Cortex of kidney (tissue), 1 donor: ENCODE results near the gene GTF3A.
A peak's percentile ranks its signal among the peaks of the same experiment; 100 is the strongest.
"Not testable (repeated sequence)": the region's sequence is repeated elsewhere in the genome, so short reads cannot be mapped to it uniquely, and the experiment has no call there.

ENCODE experiments used
- DNase-seq: peaks from one replicate; lab custom pipeline; 2025; lab: John Stamatoyannopoulos, UW

GTF3A gene

DNA sequence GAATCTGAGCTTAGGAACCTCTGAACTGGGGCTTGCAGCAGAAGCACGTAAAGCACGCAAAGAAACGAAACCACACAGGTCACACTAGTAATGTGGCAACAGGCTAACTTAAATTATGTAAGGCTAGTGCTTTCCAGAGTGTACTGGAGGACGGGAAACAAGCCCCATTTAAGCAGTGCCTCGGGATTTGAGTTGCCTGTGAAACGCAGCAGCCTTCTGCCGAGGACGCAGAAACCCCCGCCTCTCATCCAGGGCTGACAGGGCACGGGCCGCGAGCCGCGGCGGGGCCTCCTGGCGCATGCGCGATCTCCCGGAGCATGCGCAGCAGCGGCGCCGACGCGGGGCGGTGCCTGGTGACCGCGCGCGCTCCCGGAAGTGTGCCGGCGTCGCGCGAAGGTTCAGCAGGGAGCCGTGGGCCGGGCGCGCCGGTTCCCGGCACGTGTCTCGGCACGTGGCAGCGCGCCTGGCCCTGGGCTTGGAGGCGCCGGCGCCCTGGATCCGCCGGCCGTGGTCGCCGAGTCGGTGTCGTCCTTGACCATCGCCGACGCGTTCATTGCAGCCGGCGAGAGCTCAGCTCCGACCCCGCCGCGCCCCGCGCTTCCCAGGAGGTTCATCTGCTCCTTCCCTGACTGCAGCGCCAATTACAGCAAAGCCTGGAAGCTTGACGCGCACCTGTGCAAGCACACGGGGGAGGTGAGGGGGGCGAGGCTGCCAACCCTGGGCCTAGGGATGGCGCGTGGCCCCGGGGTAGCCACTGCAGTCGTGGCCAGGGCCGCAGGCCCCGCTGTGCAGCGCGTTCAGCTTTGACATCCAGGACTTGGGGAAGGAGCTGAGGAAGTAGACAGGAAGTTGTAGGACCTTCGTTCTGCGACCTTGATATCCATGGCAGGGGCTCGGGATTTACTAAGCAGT, at the start of gene GTF3A:
Gene GTF3A (plus strand): TSS at position 374 of the 912 bp plus-strand sequence.
- peak; percentile 38 for DNase-seq

DNA sequence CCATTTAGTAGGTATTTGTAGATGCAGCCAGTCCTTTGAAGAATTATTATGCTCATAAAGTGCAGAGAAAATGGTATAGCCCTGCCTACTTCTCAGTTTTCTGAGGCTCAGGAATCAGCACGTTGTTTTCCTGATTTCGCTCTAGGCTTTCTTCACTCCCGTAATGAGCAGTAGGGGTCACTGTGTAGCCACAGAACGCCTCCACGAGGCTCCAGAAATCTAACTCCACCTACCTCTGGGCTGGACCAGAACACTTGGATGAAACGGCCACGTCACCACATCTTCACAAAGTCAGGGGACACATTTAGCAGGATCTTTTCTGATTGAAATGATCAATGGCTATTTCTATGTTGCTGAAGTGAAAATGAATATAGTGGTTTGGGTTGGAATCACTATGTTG, 49.8 kb upstream of the GTF3A start:
- DNase-seq: no peak

DNA sequence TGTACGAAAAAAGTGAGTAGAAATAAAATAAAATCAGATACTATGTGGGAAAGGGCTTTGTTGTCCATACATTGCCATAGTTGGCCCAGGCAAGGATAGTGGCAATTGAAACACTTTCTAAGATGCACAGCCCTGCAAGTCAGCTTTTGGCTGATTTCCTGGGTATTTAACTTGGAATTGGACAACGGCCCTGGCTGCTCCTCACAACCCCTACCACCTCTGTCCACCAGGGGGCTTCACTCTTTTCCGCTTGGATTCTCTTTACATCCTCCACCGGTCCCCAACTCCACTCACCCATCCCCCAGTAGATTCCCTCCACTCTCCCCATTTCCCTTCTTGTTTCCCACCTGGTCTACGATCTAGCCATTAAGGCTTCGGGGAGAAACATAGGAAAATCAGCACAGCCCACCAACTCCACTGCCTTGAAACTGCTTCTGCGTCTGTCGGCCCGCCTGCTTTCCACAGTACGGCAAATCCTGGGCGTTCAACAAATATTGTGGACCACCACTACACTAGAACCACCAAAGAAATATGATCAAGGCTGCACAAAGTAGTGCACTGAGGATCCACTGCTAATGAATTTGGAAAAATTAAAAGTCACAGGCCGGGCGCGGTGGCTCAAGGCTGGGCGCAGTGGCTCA, 48.6 kb upstream of the GTF3A start:
- DNase-seq: no peak

DNA sequence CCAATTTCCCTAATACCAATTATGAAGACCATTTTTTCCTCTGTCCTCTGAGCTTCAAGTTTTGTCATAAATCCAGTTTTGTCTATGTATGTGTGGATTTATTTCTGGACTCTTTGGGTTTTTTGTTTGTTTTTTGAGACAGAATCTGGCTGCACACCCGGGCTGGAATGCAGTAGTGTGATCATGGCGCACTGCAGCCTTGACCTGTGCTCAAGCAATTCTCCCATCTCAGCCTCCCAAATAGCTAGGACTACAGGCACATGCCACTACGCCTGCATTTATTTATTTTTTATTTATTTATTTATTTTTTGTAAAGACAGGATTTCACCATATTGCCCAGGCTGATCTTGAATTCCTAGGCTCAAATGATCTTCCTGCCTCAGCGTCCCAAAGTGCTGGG, 45.3 kb upstream of the GTF3A start:
- DNase-seq: no peak

DNA sequence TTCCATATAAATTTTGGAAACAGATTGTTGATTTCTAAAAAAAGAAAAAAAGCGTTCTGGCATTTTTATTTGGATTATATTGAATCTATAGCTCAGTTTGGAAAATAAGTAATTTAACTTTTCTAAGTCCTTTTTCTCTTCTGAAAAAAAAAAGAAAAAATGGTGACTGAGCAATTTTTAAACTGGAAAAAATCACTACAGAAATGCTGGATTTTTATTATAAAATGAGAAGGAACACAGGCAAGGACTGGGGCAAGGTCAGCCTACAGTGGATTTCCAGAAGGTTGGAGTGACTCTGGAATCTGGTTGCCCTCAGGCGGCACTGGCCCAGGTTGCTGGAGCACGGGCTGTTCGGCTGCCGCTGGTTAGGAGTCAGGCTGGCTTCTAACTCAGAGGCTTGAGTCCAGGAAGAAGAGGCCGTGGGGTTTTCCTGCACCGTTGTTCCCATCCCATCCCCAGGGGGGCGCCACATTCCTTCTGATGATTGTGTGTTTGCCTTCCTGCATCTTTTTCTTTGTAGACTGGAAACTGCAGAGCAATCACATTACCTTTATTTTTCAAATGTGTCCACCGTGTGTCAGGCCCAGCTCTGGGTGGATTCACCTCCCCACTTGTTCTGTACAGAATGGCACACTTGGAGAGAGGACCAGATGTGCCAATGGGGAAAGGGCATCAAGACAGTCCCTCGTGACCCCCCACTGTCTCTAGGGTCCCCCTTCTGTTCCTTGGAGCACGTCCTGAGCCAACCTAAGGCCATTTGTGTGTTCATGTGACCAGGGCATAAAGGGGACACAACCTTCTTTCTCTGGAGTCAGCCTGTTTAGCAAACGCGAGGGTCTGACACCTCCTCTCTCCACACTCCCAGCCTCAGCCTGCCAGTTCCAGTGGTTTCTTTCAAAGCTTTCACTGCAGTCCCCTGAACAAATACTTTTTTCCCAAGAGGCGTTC, 44.5 kb upstream of the GTF3A start:
- DNase-seq: no peak

DNA sequence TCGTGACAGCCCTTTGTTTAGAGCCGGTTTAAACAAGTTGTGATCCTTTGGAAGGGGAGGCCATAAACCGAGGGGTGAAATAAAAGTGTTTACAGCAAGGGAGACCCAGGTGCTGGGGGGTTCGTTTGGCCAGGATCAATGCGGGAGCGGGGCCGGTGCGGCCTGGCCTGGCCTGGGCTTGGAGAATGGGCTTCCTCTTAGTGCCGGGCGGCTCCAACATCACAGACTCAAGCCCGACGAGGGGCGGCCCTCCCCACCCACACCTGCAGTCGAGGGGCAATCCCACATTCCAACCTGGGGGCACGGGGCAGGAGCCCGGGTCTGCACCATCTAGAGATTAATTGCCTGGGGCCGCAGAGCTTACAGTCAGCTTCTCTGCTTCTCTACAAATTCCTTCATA, 42.8 kb upstream of the GTF3A start:
- DNase-seq: no peak

DNA sequence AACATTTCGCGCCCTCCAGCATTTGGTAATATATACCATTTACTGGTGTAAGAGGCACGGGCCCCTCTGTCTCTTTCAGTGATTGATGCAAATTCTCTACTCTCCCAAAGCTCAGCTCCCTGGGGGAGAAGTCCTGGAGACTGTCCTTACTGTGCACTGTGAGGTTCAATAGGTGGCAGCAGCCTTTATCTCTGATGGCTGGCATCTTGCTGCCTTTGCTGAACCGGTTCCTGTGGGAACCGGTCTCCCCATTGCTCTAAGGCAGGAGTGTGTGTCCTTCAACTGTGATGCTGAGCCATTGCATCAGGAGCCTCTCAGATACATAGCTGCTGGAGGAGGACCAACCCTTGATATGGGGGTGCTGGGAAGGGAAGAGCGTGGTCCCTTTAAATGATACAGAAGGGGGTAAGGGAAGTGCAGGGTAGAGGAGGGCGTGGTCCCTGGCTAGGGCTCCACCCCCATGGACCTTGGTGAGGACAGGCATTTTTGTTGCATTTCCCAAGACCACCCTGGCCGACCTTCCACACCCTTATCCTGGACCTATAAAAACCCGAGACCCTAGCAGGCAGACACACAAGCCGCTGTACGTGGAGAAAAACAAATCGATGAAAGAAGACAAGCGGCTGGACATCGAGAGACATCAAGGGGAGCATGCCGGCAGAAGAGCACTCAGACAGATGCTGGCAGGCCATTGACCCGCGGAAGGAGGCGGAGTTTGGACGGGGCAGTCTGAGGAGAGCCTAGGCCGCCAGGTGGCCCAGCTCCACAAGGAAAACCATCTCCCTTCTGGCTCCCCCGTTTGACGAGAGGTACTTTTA, 41.1 kb upstream of the GTF3A start:
- no peak for DNase-seq

DNA sequence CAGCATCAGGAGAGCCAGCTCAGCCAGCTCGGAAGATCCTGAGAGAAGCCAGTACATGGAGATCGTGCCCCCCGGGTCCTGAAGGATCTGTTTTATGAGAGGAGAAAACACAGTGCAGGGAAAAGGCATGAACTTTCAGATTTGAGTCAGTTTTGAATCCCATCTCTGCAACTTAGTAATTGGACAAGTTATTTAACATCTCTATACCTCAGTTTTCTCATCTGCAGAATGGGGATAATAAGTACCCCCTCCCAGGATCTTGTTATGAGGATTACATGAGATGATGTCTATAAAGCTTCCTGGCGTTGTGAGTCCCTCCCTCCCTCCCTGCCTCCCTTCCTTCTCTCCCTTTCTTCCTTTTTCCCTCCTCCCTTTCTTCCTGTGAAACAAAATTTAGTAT, 40.1 kb upstream of the GTF3A start:
- no peak for DNase-seq

DNA sequence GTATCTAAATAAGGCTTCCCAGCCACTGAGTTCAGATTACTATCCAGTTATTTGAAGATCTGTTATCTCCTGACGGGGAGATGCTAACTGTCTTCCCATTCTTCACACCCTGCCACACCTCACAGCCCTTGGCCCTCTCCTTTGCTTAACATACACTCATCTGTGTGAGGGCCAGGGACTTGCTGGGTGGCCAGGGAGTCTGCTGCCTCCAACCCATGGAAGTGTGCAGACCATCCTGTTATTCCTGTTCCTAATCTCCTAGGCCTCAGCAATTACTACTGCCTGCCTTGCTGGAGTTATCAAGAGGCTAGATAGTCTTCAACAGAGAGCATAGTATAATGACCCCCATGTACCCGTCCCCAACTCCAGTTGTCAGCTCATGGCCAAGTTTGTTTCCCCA, 36.2 kb upstream of the GTF3A start:
- no peak for DNase-seq

DNA sequence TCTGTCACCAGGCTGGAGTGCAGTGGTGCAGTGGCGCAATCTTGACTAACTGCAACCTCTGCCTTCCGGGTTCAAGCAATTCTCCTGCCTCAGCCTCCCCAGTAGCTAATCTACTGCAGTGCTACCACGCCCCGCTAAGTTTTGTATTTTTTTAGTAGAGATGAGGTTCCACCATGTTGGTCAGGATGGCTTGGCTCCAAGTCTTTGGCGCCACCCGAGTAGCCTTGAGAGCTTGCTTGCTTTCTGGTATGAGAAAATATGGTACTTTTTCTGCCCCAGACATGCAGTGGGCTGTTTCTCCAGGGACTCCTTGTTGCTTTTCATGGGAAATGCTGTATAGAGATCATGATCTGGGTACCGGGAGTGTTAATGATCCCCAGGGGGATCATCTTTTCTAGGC, 34.5 kb upstream of the GTF3A start:
- no peak for DNase-seq

DNA sequence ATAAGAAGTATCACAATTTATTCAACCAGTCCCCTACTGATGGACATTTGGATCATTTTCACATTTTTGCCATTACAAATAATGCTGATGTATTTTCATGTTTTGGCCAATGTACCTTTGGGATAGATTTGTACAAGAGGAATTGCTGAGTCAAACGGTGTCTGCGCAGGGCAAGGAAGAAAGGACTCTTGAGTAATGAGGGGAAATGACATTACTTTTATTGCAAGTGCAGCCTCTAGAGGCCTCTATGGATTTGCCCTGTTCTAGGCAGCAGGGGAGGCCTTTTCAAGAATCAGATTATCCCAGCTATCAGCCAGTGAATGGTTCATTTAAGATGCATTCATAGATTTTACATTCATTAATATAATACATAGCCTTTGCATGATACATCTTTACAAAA, 32.9 kb upstream of the GTF3A start:
- no peak for DNase-seq

DNA sequence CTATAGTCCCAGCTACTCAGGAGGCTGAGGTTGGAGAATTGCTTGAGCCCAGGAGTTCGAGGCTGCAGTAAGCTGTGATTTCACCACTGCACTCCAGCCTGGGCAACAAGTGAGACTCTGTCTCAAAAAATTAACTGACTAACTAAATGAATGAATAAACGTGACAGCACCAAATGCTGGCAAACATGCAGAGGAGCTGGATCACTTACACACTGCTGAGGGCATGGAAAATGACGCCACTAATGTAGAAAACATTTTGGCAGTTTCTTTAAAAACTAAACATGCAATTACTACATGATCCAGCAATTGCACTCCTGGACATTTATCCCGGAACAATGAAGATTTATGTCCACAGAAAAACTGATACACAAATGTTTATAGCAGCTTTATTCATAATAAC, 31.3 kb upstream of the GTF3A start:
- DNase-seq: no peak

DNA sequence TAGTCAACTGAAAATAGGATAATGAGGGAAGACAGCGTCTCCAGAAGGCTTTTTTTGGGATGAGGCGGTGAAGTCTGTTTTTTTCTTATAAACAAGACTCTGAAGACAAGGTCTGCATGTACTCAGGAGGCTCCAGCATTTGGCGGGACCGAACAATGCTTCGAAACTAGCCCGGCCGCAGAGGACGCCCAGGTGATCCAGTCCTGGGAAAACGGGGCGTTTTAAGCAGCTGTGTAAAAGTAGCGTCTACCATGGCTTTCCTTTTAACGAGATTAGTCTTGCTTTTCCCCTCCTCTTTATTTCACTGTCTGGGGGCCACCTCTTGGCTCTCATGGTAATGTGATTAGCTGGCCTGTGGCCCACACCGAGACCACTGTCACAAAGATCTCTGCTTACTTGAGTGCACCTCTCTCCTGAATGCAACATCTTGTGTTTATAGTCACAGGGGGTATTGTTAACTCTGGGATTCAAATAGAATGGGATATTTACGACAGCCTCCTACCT, 29.4 kb upstream of the GTF3A start:
- DNase-seq: no peak

DNA sequence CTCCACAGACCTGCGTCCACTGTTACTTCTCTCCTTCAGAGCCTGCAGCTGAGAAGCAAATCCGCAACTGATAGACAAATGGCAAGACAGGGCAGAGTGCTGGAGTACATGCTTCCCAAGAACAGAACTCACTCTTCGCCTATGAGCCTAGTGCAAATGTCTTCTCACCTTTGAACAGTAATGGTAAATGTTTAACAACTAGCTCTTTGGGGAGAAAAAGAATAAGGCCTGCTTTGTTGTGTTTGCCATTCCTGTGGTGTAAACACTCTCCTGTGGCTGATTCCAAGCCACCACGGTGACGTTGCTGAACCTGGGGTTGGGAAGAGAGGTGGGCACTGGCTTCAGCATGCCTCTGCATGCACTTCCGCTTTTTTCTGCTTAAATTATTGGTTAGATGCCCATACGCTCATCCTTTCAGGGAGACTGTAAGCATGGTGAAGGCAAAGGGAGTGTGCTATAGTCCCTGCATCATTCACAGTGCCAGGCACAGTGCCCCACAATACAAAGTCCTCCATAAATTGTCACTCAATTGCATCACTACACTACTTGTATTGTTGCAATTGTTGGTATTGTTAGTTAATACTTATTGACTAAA, 28.1 kb upstream of the GTF3A start:
- DNase-seq: no peak

DNA sequence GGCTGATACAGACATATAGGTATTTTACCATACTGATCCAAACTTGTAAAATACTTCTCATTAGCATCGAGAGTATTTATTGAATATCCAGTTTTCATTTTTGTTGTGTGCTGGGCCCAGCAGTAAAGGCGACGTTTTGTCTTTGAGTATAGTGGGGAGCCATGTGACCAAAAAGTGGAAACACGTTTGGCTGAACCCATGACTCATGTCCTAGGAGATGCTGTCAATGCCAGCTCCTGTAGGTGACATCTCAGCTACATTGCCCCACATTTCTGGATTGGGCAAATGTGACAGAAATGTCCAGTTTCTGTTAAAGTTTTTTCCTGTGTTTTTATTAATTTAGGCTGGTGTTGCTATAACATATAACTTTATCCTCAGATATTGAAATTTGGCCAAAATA, 26.1 kb upstream of the GTF3A start:
- no peak for DNase-seq

DNA sequence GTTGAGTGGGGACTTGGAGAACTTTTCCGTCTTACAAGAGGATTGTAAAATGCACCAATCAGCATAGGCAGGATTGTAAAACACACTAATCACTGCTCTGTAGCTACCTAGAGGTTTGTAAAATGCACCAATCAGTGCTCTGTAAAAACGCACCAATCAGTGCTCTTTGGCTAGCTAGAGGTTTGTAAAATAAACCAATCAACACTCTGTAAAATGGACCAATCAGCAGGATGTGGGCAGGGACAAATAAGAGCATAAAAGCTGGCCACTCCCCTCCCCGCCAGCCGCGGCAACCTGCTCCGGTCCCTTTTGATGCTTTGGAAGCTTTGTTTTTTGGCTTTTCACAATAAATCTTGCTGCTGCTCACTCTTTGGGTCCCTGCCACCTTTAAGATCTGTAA, 24.0 kb upstream of the GTF3A start:
- not testable (repeated sequence) for DNase-seq

DNA sequence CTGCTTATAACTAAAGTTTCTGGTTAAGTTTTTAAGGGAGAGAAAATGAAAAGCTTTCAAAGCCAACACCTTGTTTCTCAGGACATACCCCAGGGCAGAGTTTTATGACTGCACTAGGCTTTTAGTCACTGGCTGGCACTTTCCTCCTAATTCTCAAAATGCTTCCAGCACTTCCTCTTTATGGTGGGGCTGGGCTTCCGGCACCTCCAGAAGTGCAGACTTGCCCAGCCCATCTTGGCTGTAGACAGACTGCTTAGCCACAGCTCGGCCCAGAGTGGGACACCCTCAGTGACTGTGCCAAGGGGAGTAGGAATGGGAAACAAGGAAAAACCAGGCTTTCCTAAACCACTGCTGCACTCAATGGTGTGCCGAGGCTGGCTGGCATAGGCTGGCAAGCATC, 23.2 kb upstream of the GTF3A start:
- no peak for DNase-seq

DNA sequence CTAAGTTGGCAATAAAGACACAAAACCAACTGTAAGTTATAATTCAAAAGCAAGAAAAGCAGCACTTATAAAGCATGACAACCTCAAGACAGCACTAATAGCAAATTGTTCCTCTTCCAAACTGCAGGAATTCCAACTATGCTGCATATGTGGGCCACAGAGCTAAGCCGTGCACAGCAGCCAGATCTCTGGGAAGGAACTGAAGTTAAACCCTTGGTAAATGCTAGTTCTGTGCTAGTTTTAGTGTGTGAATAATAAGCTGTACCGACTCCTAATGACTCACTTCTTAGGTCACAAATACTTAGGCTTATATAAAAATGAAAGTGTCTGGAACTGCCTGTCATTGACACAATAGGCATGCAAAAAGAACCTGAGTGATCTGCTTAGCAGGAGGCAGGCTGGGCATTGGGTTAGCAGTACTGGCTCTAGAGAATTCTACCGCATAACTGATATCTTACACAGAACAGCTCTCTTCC, 21.2 kb upstream of the GTF3A start:
- DNase-seq: no peak

DNA sequence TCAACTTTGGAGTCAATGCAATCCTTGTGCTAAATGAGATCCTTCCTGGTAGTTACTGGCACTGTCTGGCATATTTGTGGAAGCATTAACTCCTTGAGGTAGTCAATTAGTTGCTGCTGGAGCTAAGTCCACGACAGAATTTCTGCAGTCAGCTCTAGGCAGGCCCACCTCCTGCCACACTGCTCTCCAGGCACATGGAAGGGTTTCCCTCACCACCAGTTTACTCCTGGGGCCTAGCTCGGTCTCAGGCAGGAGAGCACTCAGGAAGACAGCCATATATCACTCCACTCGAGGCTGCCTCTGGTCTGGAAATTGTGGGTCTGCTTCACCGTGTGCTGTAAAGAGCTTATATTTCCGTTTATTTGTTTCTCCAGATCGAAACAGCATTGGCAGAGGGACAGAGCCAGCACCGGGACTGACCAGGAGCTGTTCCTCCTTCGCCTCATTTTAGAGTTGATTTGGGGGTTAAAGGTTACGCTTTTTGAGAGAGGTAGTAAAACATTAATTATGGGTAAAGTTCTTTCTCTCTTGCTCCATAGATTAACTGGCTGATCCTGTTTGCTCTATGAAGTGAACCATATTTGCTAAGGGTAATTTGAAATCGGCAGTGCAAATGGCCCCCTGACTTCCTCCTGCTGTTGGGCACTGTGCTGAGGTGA, 20.6 kb upstream of the GTF3A start:
- no peak for DNase-seq

DNA sequence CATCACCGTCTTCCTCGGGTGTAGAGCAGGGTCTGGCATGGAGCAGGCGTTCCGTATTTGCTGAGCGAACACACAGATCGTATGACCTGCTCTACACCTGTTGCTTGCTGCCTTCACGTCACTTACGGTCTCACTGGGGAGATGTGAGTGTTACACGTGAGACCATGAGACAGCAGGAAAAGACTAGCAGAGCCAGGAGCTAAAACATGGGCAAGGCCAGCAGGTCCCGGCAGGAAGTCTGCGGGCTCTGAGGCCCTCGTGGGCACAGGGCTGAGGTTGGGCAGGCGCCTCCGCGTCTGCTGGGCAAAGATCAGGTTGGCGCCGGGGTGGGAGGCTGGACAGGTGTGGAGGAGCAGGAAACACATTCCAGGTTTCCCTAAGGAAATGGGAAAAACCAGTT, 19.7 kb upstream of the GTF3A start:
- DNase-seq: no peak
